ENCODE results near the gene EDAR.

GRCh38 chr2:108910541-108911396, 78.3 kb downstream of the EDAR start:
- TF ChIP-seq ZNF274 (IDR thresholded peaks at IDR 0.05; ENCODE audit: borderline replicate concordance, low read depth, low read length) = no peak
- TF ChIP-seq, protein P1, sequence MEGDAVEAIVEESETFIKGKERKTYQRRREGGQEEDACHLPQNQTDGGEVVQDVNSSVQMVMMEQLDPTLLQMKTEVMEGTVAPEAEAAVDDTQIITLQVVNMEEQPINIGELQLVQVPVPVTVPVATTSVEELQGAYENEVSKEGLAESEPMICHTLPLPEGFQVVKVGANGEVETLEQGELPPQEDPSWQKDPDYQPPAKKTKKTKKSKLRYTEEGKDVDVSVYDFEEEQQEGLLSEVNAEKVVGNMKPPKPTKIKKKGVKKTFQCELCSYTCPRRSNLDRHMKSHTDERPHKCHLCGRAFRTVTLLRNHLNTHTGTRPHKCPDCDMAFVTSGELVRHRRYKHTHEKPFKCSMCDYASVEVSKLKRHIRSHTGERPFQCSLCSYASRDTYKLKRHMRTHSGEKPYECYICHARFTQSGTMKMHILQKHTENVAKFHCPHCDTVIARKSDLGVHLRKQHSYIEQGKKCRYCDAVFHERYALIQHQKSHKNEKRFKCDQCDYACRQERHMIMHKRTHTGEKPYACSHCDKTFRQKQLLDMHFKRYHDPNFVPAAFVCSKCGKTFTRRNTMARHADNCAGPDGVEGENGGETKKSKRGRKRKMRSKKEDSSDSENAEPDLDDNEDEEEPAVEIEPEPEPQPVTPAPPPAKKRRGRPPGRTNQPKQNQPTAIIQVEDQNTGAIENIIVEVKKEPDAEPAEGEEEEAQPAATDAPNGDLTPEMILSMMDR (IDR thresholded peaks at IDR 0.05 in 2 of 3, conservative IDR thresholded peaks at IDR 0.05 in 1 of 3; ENCODE audit: insufficient read depth in 2 of 3, low read depth in 1 of 3, low read length in 3 of 3) = no peak
- no peak for TF ChIP-seq SRSF7 (optimal IDR thresholded peaks at IDR 0.05; ENCODE audit: low read depth, low read length)
- no peak for TF ChIP-seq LEF1 (IDR thresholded peaks at IDR 0.05)
- TF ChIP-seq SREBF2 (CRISPR knock-in tag; IDR thresholded peaks at IDR 0.05) = no peak

All from K562 (cell line).